Activated CD4-positive, CD25-positive, alpha-beta regulatory T cell (primary cell): ENCODE measurements around the gene IER5.
"Not testable (repeated sequence)": the region's sequence is repeated elsewhere in the genome, so short reads cannot be mapped to it uniquely, and the experiment has no call there.

Source experiments
- DNase-seq, 4 experiments: peaks; one replicate each; lab custom pipeline; 2025; lab: John Stamatoyannopoulos, UW

IER5 gene

DNA sequence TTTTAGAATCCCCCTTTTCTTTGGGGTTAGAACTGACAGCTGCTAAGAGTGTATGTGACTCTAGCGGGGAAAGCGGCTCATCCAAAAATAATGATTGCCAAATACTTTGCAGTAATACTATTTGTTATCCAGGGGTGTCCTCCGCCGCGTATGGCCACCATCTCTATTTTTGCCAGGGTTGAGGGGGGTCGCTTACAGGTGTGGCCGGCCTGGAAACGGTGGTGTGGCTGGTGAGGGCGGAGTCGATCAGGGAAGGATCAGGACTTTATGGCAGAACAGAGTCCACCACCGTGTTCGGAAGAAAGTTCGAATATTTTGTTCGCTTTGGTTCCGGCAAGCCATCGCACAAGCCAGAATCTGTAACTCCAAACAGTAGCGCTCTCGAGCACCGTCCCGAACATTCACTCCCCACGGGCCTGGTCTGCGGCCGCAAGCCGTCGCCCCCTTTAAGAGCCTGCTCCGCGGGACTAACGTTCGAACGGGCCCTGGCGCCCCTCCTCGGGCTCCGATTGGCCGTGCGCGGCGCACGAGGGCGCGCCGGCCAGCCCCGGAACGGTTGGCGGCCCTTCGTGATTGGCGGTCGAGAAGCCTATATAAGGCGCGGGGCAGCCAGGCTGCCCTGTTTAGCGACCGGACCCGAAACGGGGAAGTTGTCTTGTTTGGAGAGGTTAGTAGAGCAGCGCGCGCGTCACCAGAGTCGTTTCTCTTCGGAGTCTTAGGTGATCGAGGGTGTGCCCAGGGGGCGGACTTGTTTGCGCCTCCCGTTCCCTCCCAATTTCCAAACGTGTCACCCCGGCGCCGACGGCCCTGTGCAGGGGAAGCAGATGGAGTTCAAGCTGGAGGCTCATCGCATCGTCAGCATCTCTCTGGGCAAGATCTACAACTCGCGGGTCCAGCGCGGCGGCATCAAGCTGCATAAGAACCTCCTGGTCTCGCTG, at the start of gene IER5:
Gene IER5 (plus strand): TSS at position 622 of the 938 bp plus-strand sequence. CDS start 203 bp downstream, at position 825.
- DNase-seq, result peak; percentile 90 to 95 (median 92)

- no peak for DNase-seq
These were observed 48.1 kb upstream of the IER5 start for GRCh38 chr1:181040284-181040865.

GRCh38 chr1:181043025-181043888, 45.2 kb upstream of the IER5 start:
- DNase-seq, result no peak

GRCh38 chr1:181044449-181044966, 44.0 kb upstream of the IER5 start:
- DNase-seq, result no peak

DNA sequence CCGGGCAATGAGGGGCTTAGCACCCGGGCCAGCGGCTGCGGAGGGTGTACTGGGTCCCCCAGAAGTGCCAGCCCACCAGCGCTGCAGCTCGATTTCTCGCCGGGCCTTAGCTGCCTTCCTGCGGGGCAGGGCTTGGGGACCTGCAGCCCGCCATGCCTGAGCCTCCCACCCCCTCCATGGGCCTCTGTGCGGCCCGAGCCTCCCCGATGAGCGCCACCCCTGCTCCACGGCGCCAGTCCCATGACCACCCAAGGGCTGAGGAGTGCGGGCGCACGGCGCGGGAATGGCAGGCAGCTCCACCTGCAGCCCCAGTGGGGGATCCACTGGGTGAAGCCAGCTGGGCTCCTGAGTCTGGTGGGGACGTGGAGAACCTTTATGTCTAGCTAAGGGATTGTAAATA, 42.6 kb upstream of the IER5 start:
- DNase-seq, result not testable (repeated sequence)

GRCh38 chr1:181049378-181049777, 39.1 kb upstream of the IER5 start:
- DNase-seq, result no peak

DNA sequence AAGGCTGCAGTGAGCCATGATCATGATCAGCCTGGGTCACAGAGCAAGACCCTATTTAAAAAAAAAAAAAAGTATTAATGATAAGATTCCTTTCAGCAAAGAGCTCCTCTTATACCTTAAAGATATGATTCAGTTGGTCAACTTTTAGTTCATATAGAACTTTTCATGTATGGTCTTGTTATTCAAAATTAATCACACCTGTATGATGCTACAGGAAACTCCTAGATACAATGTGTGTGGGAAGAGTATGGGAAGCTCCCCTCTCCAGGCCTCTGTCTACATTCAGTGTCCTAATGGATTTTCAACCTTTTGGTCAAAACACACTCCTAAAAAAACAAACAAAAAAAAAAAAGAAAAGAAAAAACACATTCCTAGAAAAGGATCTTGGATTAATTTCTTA, 37.6 kb upstream of the IER5 start:
- DNase-seq, result no peak

DNA sequence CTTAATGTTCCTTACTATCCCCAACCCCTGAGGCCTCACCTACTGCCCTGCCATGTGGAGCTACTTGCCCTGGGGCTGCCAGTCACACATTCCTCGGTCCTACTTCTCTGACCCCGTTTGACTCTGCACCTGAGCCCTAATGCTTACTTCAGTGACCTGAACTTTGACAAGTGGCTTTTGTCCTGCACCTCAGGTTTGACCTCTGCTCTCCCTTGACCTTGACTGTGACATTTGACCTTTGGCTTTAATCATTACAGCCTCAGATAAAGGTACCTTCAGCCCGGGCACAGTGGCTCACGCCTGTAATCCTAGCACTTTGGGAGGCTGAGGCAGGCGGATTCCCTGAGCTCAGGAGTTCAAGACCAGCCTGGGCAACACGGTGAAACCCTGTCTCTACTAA, 31.9 kb upstream of the IER5 start:
- DNase-seq, result no peak

GRCh38 chr1:181057079-181057478, 31.4 kb upstream of the IER5 start:
- DNase-seq, result no peak

- no peak for DNase-seq
These were observed 29.1 kb upstream of the IER5 start for GRCh38 chr1:181059435-181059834.

GRCh38 chr1:181060066-181060465, 28.4 kb upstream of the IER5 start:
- no peak for DNase-seq

DNA sequence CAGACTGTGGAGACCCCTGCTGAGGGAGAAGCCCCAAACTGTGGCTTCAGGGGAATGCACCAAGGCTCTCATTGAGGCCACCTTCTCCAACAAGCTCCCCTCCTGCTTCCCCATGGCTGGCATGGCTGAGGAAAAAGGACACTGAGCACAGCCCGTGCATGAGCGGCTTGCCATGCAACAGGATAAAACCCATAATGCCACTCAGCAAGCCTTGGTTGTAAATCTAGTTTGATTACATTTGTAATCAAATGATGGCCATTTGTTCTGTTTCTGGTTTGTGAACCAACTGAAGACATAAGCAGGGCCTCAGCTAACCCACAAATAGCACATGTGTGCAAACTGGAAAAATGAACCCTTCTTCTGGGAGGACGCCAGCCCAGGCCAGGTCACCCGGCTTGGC, 27.6 kb upstream of the IER5 start:
- DNase-seq, result not testable (repeated sequence)

GRCh38 chr1:181061487-181061886, 27.0 kb upstream of the IER5 start:
- DNase-seq, result no peak

GRCh38 chr1:181061891-181062835, 26.3 kb upstream of the IER5 start:
- no peak for DNase-seq

- no peak for DNase-seq
These were observed 25.6 kb upstream of the IER5 start for GRCh38 chr1:181062836-181063428.

- DNase-seq, result no peak
These were observed 24.4 kb upstream of the IER5 start for GRCh38 chr1:181064011-181064623.

- DNase-seq, result no peak
These were observed 23.8 kb upstream of the IER5 start for GRCh38 chr1:181064702-181065101.

- DNase-seq, result no peak
These were observed 14.9 kb upstream of the IER5 start for GRCh38 chr1:181073638-181074037.

DNA sequence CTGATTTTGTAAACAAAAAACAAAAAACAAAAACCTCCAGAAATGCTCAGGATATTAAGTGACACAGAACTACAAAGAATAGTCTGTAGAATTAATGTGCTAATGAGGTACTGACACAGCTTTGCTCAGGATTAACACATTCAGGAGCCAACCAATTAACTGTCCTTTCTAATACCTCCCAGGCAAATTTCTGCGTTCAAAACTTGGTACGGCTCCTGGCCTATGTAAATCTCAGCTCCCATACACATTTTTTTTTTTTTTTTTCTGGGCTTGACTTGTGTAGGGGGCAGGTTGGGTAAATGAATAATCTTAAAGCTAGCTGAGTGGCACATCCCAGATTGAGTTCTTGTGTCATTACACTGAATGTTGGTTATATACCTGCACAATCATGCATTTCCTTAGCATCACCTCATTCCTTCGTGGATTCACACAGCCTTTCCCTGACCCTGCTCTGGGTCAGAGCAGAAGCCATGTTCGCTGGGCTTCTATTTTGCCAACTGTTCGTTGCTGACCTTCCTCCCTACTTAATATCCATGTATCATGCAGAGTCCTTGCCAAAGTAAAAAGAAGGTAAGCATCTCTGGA, 12.6 kb upstream of the IER5 start:
- DNase-seq, result no peak

DNA sequence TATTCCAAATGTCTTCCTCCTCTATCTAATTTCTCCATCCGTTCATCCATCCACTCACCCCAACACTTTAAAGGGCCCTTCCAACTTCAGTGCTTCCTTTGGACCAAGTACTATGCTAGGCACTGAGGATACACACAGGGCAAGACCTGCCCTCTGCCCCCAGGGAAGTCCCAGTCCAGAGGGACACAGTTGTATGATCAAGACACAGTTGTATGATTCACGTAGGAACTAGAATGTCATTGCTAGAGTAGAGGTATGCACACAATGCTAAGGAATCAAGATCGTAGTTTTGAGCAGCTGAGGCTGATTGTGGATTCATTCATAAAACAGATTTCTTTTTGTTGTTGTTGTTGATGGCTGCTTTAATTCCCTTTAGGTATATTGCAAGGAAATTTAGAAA, 11.6 kb upstream of the IER5 start:
- no peak for DNase-seq
